H1 (cell line): Measurements from ENCODE around the gene PWP1. TPM values are rescaled to one million over a fixed set of nuclear protein-coding genes. Genes with fewer than 3 reads are reported as not detected.

Experiments
- CTCF ChIA-PET: fragments of 300-600 bp; sonication (Branson Sonifier 250); formaldehyde crosslinking; loops from one replicate; lab custom pipeline; 2021; ENCODE audit not compliant: partially characterized antibody; lab: Charles Lee
- POLR2A ChIA-PET: fragments of 300-600 bp; sonication (Branson Sonifier 250); formaldehyde crosslinking; loops from one replicate; lab custom pipeline; 2021; ENCODE audit warnings: inconsistent platforms; ENCODE audit not compliant: partially characterized antibody; lab: Charles Lee
- DNase-seq, 2 experiments: peaks; one replicate each; pipeline versions ENCODE4 v3.0.0 to v3.0.0-alpha.2; 2010 to 2022; ENCODE audit warnings: low spot score in 2 of 2, low read depth in 1 of 2, mixed read lengths in 1 of 2
- FAIRE-seq: peaks from 2 replicates; lab custom pipeline; 2011; peaks lifted over from hg19 to GRCh38; lab: Jason Lieb, UNC
- H2AFZ ChIP-seq: 2 replicates; pipeline ENCODE4 v1.8.1; 2012; ENCODE audit warnings: low read length, inconsistent platforms
- H2AK5ac ChIP-seq: 2 replicates; pipeline ENCODE4 v1.6.1; 2013; ENCODE audit warnings: low read depth, low read length
- H2BK120ac ChIP-seq: replicated peaks from 2 replicates; pipeline ENCODE3; 2013; ENCODE audit warnings: low read depth, low read length, inconsistent platforms
- H2BK12ac ChIP-seq: 2 replicates; pipeline ENCODE4 v1.6.1; 2013; ENCODE audit warnings: low read depth, low read length
- H2BK15ac ChIP-seq: 2 replicates; pipeline ENCODE4 v1.6.1; 2013; ENCODE audit warnings: low read length
- H2BK20ac ChIP-seq: 2 replicates; pipeline ENCODE4 v1.6.1; 2013; ENCODE audit warnings: low read length
- H2BK5ac ChIP-seq: 2 replicates; pipeline ENCODE4 v1.6.1; 2013; ENCODE audit warnings: low read depth, low read length
- H3K14ac ChIP-seq: 2 replicates; pipeline ENCODE4 v1.6.1; 2013; ENCODE audit warnings: inconsistent platforms; ENCODE audit not compliant: insufficient read length
- H3K18ac ChIP-seq: 2 replicates; pipeline ENCODE4 v1.6.1; 2013; ENCODE audit warnings: low read length; ENCODE audit errors: extremely low read depth
- H3K23ac ChIP-seq: 2 replicates; pipeline ENCODE4 v1.6.1; 2013; ENCODE audit warnings: inconsistent platforms; ENCODE audit not compliant: insufficient read length
- H3K23me2 ChIP-seq: 2 replicates; pipeline ENCODE4 v1.6.1; 2013; ENCODE audit warnings: low read depth, low read length
- H3K27ac ChIP-seq: 2 replicates; pipeline ENCODE4 v1.6.1; 2011; ENCODE audit warnings: low read depth, low read length, inconsistent platforms
- H3K27me3 ChIP-seq, 4 experiments: replicated peaks in 1 of 4; 1 replicate in 1 of 4; 2 replicates in 3 of 4; pipeline versions ENCODE4 v1.6.1 to v1.8.1; 2011 to 2013; ENCODE audit warnings: low read length in 3 of 4, mild to moderate bottlenecking in 3 of 4, inconsistent platforms in 2 of 4, mixed read lengths in 2 of 4, moderate library complexity in 1 of 4; ENCODE audit not compliant: control insufficient read depth in 3 of 4, insufficient read depth in 3 of 4; ENCODE audit errors: extremely low read depth in 1 of 4
- H3K36me3 ChIP-seq, 4 experiments: 2 replicates each; pipeline versions ENCODE4 v1.6.1 to v1.8.1; 2011 to 2013; ENCODE audit warnings: mild to moderate bottlenecking in 4 of 4, low read length in 3 of 4, moderate library complexity in 2 of 4, control low read depth in 1 of 4, inconsistent platforms in 1 of 4; ENCODE audit not compliant: insufficient read depth in 4 of 4, control insufficient read depth in 2 of 4
- H3K4ac ChIP-seq: replicated peaks from 2 replicates; pipeline ENCODE3; 2013; ENCODE audit warnings: low read length, low read depth, mixed read lengths, inconsistent platforms; ENCODE audit not compliant: insufficient read length
- H3K4me1 ChIP-seq, 4 experiments: replicated peaks in 1 of 4; 1 replicate in 1 of 4; 2 replicates in 3 of 4; pipeline versions ENCODE4 v1.6.1 to v1.8.1; 2011 to 2013; ENCODE audit warnings: low read length in 3 of 4, inconsistent platforms in 2 of 4, mixed read lengths in 1 of 4; ENCODE audit not compliant: insufficient read depth in 4 of 4, control insufficient read depth in 3 of 4
- H3K4me2 ChIP-seq, 2 experiments: 2 replicates each; pipeline versions ENCODE4 v1.6.1 to v1.8.1; 2011 to 2013; ENCODE audit warnings: low read depth in 2 of 2, low read length in 2 of 2, control low read depth in 1 of 2, inconsistent platforms in 1 of 2, mild to moderate bottlenecking in 1 of 2; ENCODE audit not compliant: insufficient read depth in 1 of 2
- H3K4me3 ChIP-seq, 4 experiments: fragments of 200-600, 300-600 bp in 1 of 4; sonication (generic), shearing (Covaris generic), sonication (Bioruptor Twin) in 1 of 4; 2 replicates each; pipeline versions ENCODE4 v1.5.1 to v1.8.1; 2011 to 2016; ENCODE audit warnings: low read length in 4 of 4, low read depth in 3 of 4, control low read depth in 2 of 4, inconsistent platforms in 2 of 4, mild to moderate bottlenecking in 2 of 4, mixed read lengths in 1 of 4, moderate library complexity in 1 of 4; ENCODE audit not compliant: insufficient read depth in 2 of 4; ENCODE audit errors: extremely low read depth in 1 of 4
- H3K56ac ChIP-seq: replicated peaks from 2 replicates; pipeline ENCODE3; 2013; ENCODE audit warnings: low read depth, mild to moderate bottlenecking, mixed read lengths, low read length, inconsistent platforms; ENCODE audit not compliant: insufficient read length
- H3K79me1 ChIP-seq: 2 replicates; pipeline ENCODE4 v1.6.1; 2013; ENCODE audit warnings: low read depth, low read length, control low read depth
- H3K79me2 ChIP-seq, 2 experiments: 2 replicates each; pipeline versions ENCODE4 v1.6.1 to v1.8.1; 2012 to 2013; ENCODE audit warnings: low read length in 2 of 2, mild to moderate bottlenecking in 2 of 2, inconsistent platforms in 1 of 2; ENCODE audit not compliant: insufficient read depth in 2 of 2, control insufficient read depth in 1 of 2
- H3K9ac ChIP-seq, 4 experiments: replicated peaks in 1 of 4; 1 replicate in 1 of 4; 2 replicates in 3 of 4; pipeline versions ENCODE4 v1.6.1 to v1.8.1; 2011 to 2013; ENCODE audit warnings: low read depth in 3 of 4, low read length in 3 of 4, control low read depth in 2 of 4, mild to moderate bottlenecking in 2 of 4, moderate library complexity in 2 of 4, inconsistent platforms in 1 of 4; ENCODE audit errors: extremely low read depth in 1 of 4
- H3K9me3 ChIP-seq, 2 experiments: 2 replicates each; pipeline versions ENCODE4 v1.6.1 to v1.8.1; 2012 to 2013; ENCODE audit warnings: mild to moderate bottlenecking in 2 of 2, moderate library complexity in 2 of 2, control low read depth in 1 of 2, inconsistent platforms in 1 of 2, low read depth in 1 of 2, low read length in 1 of 2, mixed read lengths in 1 of 2; ENCODE audit not compliant: insufficient read depth in 2 of 2
- H4K20me1 ChIP-seq, 2 experiments: replicated peaks in 1 of 2; 2 replicates each; pipeline versions ENCODE3 to v1.8.1; 2011 to 2013; ENCODE audit warnings: inconsistent platforms in 2 of 2, low read length in 2 of 2, mild to moderate bottlenecking in 1 of 2; ENCODE audit not compliant: insufficient read depth in 2 of 2, control insufficient read depth in 1 of 2
- H4K5ac ChIP-seq: 2 replicates; pipeline ENCODE4 v1.6.1; 2013; ENCODE audit warnings: low read length, low read depth, mixed read lengths, inconsistent platforms; ENCODE audit not compliant: insufficient read length
- H4K8ac ChIP-seq: 2 replicates; pipeline ENCODE4 v1.8.0; 2013; ENCODE audit warnings: mild to moderate bottlenecking, moderate library complexity, low read length, inconsistent platforms; ENCODE audit not compliant: insufficient read depth; ENCODE audit errors: extremely low read depth
- H4K91ac ChIP-seq: replicated peaks from 2 replicates; pipeline ENCODE3; 2013; ENCODE audit warnings: low read length, mixed read lengths, inconsistent platforms; ENCODE audit not compliant: insufficient read length
- BRCA1 ChIP-seq: IDR thresholded peaks from 2 replicates; pipeline ENCODE4 v1.6.1; 2012; ENCODE audit warnings: low read depth, low read length, improper control_type of control experiment
- EP300 ChIP-seq, 2 experiments: IDR thresholded peaks; 1 replicate in 1 of 2; 2 replicates in 1 of 2; pipeline ENCODE4 v1.6.1; 2011 to 2012; ENCODE audit warnings: low read depth in 2 of 2, low read length in 2 of 2, mild to moderate bottlenecking in 2 of 2, borderline replicate concordance in 1 of 2, inconsistent platforms in 1 of 2, moderate library complexity in 1 of 2
- FOSL1 ChIP-seq: IDR thresholded peaks from 2 replicates; pipeline ENCODE4 v1.6.1; 2011; ENCODE audit warnings: mild to moderate bottlenecking, low read depth, low read length, moderate library complexity; ENCODE audit not compliant: insufficient read depth
- KDM1A ChIP-seq: fragments of 200-600, 300-600 bp; sonication (generic); IDR thresholded peaks from 2 replicates; pipeline ENCODE4 v1.7.1; 2016; ENCODE audit warnings: mild to moderate bottlenecking, low read length, borderline replicate concordance
- SAP30 ChIP-seq: fragments of 300-600 bp; sonication (generic); IDR thresholded peaks from 2 replicates; pipeline ENCODE4 v1.7.1; 2012; ENCODE audit warnings: low read length, moderate library complexity, mild to moderate bottlenecking, inconsistent platforms; ENCODE audit not compliant: insufficient read depth, insufficient replicate concordance
- SIN3A ChIP-seq, 2 experiments: IDR thresholded peaks in 1 of 2; conservative IDR thresholded peaks in 1 of 2; 2 replicates each; pipeline ENCODE4 v1.6.1; 2011 to 2012; ENCODE audit warnings: low read length in 2 of 2, improper control_type of control experiment in 1 of 2, low read depth in 1 of 2, mild to moderate bottlenecking in 1 of 2
- SIX5 ChIP-seq: IDR thresholded peaks from 2 replicates; pipeline ENCODE4 v1.6.1; 2011; ENCODE audit warnings: mild to moderate bottlenecking, low read depth, low read length
- SP2 ChIP-seq: IDR thresholded peaks from 2 replicates; pipeline ENCODE4 v1.6.1; 2012; ENCODE audit warnings: mild to moderate bottlenecking, low read length, inconsistent platforms
- TAF1 ChIP-seq: IDR thresholded peaks from 2 replicates; pipeline ENCODE4 v1.6.1; 2011; ENCODE audit warnings: mild to moderate bottlenecking, low read depth, low read length
- WGBS, 2 experiments: shearing (Covaris generic) in 1 of 2; methylation state at CpG; one replicate each; pipeline versions ENCODE4 v1.1.6 to v1.1.7; 2013 to 2015; ENCODE audit warnings: low lambda C conversion rate in 2 of 2, mixed read lengths in 2 of 2, inconsistent platforms in 1 of 2, low coverage in 1 of 2, missing lambda C conversion rate in 1 of 2; ENCODE audit not compliant: insufficient replicate concordance in 2 of 2, insufficient coverage in 1 of 2, insufficient read length in 1 of 2; ENCODE audit errors: extremely low coverage in 1 of 2, missing lambda C conversion rate in 1 of 2; 5-methylcytosine and 5-hydroxymethylcytosine counted together
- polyA plus RNA-seq, 7 experiments: library from polyadenylated mRNA; depleted of rRNA in 3 of 7; stranded (reverse) in 5 of 7; unstranded in 2 of 7; fragments of >200 nt in 5 of 7; fragments of 200-250 nt in 2 of 7; gene quantifications; 1 replicate in 5 of 7; 2 replicates in 1 of 7; 4 replicates in 1 of 7; pipeline versions ENCODE4 v1.2.1 to v1.2.3, GENCODE V29; 2011 to 2013; ENCODE audit warnings: missing spikeins in 2 of 7, mixed read lengths in 2 of 7
- total RNA-seq: library from RNA; stranded (reverse); fragmentation: NEBNext Ultra II Directional; extraction: Animal tissue kit (Norgen Biotek cat#: 25700); gene quantifications from 2 replicates; pipeline ENCODE4 v1.2.1, GENCODE V29; 2021

PWP1 gene
- total and polyA plus RNA-seq, 2 of the 8 experiments (the other 6 are each of a cell fraction or from before 2014, with no cell fraction given): 57.8 to 78.5 TPM

DNA sequence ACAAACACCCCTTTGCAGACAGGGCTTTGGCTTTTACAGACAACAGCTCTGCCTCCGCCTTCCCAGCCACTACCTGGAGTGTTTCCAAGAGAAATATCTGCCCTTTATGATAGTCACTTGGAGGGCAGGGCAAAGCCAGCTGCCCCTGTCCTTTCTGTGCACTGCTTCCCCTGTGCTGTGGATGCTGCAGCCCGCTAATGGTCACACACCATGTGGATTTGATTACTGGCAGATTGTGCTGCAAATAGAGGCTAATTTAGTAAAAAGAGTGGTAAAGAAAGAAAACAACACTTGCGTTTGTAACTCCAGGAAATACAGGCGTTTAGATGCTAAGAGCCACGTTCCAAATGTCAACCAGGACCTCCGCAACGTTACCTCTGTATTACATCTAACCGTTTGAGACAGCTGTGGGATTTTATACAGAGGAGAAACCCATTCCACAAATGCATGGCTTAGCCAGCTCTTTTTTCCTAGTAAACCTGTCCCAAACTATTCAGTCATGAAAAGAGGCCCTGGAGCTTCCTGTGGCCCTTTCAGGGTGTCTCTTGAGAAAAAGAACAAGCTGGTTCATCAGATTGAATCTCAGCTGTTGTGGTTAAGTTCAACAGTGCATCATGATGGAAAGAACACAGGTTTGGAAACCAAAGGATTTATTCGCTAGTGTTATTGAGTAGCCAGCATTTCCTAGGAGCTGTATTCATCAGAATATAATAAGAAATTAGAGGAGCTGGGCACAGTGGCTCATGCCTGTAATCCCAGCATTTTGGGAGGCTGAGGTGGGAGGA lies 30.1 kb upstream of the PWP1 start:
- FAIRE-seq: no peak
- Histone ChIP-seq H2AFZ (no peak overlapping the region), H3K36me3 (no peaks in the 10 kb centered on the region), H2BK12ac (no peak overlapping the region), H3K4me3 (no peak overlapping the region), H3K79me1 (no peaks in the 10 kb centered on the region), H4K8ac (no peak overlapping the region), H2BK20ac (no peak overlapping the region), H3K4me2 (no peak overlapping the region), H3K18ac (no peak overlapping the region), H2BK5ac (no peak overlapping the region), H3K23ac (no peak overlapping the region), H3K9me3 (no peaks in the 10 kb centered on the region), H3K4ac (no peak overlapping the region), H3K23me2 (no peaks in the 10 kb centered on the region), H4K5ac (no peak overlapping the region), H3K27me3 (no peaks in the 10 kb centered on the region), H3K27ac (no peak overlapping the region), H3K79me2 (no peaks in the 10 kb centered on the region), H3K4me1 (peaks cover 0 to 13% (median 5%) of the 10 kb centered on the region in 4 experiments; a peak in 5 of 7 replicates), H4K20me1 (no peaks in the 10 kb centered on the region), H3K14ac (no peak overlapping the region), H2AK5ac (no peak overlapping the region), H4K91ac (no peak overlapping the region), H3K9ac (no peak overlapping the region), H2BK120ac (no peak overlapping the region), H2BK15ac (peak overlapping the region; percentile 73; the same call in 1 of the 2 replicates), H3K56ac (no peak overlapping the region)
- POLR2A ChIA-PET: interaction anchor here (0.6 to 3.8 kb wide), 7 partner anchors 9 to 103 kb away, joined by 3 to 31 read pairs (median 4); partner anchors contain the start of gene PWP1
- no peak for DNase-seq
- TF ChIP-seq BRCA1 (no peak), TAF1 (no peak), EP300 (IDR thresholded peaks at IDR 0.05; ENCODE audit: borderline replicate concordance in 1 of 2, low read depth in 2 of 2, low read length in 2 of 2) (no peak), SIX5 (no peak), SAP30 (no peak), SIN3A (conservative IDR thresholded peaks at IDR 0.05 in 1 of 2, IDR thresholded peaks at IDR 0.05 in 1 of 2; ENCODE audit: low read depth in 1 of 2, low read length in 2 of 2) (no peak), SP2 (no peak), FOSL1 (no peak), KDM1A (no peak)
- WGBS, 2 experiments: 89% methylated on average over 9 of the region's 9 CpGs; no CpG with 5 or more reads in 1 of the 2 experiments
- CTCF ChIA-PET: interaction anchor here (0.7 to 3.4 kb wide), 5 partner anchors 8 to 56 kb away, joined by 3 to 27 read pairs (median 4); no protein-coding TSS in a partner anchor
